NCI-H1436 treated with DMSO at 0.1 percent for 48 hours (cell line): Measurements from ENCODE around the gene PLSCR3.
"Not testable (repeated sequence)": the region's sequence is repeated elsewhere in the genome, so short reads cannot be mapped to it uniquely, and the experiment has no call there.

ENCODE experiments used
- DNase-seq: peaks from one replicate; lab custom pipeline; 2025; lab: John Stamatoyannopoulos, UW

The PLSCR3 gene

DNA sequence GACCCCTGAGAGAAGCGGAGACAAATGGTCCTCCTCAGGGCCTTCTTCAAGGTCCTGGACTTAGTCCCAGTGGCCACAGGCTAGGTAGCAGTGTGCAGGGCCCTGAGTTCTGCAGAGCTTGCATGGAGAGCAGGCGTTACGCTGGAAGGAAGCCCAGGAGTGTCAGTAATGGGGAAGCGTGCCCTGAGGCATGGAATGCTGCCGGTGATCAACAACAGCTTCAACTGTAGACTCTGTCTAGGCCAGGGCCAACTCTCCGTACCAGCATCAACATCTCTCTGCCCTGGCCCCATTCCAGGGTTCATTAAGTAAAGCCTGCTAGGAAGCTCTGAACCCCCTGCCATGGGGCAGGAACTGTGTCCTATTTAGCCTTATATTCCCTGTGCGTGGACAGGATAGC lies 14.0 kb downstream of the PLSCR3 start:
- no peak for DNase-seq

DNA sequence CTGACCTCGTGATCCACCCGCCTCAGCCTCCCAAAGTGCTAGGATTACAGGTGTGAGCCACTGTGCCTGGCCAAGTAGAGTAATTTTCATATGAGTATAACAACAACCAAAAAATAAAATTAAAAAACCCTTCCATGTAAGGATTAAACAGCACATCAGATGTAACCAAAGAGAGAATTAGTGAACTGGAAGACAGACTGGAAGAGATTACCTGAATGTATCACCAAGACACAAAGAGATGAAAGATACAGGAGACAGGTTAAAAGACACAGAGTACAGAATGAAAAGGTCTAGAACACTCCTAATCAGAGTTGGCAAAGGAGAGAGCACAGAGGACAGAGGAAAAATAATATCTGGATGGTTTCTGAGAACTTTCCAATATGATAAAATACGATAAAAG lies 15.2 kb downstream of the PLSCR3 start:
- no peak for DNase-seq

DNA sequence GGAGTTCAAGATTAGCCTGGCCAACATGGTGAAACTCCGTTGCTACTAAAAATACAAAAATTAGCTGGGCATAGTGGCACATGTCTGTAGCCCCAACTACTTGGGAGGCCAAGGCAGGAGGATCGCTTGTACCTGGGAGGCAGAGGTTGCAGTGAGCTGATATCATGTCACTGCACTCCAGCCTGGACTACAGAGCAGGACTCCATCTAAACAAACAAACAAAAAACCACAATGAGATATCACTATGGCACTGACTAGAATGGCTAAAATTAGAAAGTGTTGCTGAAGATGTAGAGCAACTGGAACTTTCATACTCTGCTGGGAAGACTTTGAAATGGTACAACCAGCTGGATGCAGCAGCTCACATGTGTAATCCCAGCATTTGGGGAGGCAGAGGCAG lies 20.0 kb downstream of the PLSCR3 start:
- DNase-seq, result no peak

DNA sequence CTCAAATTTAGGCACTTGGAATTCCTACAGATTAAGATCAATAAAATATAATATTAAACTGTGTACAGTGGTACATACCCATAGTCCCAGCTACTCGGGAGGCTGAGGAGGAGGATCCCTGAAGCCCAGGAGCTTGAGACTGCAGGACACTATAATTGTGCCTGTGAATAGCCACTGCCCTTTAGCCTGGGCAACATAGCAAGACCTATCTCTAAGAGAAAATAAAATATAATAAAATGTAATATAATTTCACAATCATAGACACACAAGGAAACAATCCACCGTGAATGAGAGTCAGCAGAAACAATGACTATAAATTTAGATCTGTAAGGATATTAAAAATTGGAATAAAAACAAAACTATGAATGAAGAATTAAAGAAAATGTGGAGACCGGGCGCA lies 23.5 kb downstream of the PLSCR3 start:
- no peak for DNase-seq

DNA sequence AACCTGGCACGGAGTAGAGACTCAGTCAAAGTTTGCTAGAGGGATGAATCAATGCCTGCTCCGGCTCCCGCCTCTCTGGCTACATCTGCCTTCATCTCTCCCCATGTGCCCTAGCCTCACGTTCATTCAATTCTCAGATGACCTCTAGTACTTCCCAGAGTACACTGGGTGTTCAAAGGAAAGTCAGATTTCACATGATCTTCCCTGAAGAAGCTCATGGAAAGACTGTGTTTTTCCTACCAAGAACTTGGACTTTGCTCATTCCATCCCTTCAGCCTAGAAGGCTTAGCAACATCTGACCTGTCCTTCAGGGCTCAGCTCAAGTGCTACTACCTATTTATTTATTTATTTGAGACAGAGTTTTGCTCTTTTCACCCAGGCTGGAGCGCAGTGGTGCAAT lies 24.5 kb downstream of the PLSCR3 start:
- no peak for DNase-seq

DNA sequence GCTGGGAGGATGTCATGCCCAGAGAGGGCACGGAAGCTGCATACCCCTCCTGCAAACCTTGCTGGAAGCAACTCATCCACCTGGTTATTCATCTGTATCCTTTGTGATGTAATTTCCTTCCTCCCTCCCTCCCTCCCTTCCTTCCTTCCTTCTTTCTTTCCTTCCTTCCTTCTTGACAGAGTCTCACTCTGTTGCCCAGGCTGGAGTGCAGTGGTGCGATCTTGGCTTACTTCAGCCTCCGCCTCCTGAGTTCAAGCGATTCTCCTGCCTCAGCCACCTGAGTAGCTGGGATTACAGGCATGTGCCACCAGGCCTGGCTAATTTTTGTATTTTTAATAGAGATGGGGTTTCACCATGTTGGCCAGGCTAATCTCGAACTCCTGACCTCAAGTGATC lies 25.7 kb downstream of the PLSCR3 start:
- not testable (repeated sequence) for DNase-seq

DNA sequence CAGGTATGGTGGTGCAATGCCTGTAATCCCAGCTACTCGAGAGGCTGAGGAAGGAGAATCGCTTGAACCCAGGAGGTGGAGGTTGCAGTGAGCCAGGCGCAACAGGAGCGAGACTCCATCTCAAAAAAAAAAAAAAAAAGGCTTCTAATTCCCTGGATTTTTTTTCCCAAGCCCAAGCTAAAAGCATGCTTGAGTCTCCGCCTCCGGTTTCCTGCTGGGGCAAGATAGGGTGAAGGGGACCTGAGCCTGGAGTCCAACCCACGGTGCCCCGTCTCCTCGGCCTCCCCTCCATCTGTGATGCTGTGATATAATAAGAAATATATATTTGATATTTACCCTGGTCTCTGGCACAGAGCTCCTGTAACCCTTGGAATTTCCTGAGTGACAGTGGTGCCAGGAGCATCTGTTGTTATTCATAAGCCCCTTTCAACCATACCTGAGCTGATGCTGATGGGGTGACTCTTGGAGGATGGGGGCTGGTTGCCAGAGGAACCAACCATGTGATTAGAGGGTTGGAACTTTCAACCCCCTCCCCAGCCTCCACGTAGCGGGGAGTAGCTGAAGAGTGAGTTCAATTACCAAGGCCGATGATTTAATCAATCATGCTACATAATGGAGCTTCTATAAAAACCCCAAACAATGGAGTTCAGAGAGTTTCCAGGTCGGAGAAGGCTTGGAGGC lies 26.3 kb downstream of the PLSCR3 start:
- DNase-seq, result no peak

DNA sequence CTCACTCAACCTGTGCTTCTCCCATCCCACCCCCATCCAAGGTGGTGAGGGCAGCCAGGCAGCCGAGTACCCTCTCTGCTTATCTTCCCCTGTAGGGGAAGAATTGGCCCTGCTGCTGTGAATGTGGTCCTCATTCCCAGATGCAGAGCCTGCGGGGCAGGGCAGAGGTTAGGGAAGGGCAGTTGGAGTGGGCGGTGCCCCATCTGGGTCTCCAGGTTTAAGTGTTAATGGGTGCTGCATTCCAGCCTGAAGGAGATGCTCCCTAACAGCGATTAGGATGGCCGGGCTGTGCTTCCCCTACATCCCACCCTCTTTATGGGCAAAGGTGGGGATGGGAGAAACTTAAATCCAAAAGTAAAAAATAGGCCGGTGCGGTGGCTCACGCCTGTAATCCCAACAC lies 27.2 kb downstream of the PLSCR3 start:
- no peak for DNase-seq

DNA sequence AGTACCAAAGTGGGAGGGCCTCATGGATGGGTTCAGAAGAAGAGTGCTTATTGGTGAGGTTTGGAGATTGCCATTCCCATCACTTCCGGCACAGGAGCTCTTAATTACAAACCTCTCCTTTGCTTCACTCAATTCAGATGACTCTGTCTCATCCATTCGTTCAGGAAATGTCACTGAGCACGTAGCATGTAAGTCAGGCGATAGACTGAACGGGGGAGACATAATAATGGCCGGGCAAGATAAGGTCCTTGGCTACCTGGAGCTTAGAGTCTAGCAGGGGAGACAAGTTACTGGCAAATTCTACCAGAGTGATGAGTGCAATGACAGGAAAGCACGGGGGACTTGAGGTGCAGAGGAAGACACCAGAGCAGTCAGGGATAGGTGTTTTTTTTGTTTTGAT lies 28.4 kb downstream of the PLSCR3 start:
- not testable (repeated sequence) for DNase-seq

DNA sequence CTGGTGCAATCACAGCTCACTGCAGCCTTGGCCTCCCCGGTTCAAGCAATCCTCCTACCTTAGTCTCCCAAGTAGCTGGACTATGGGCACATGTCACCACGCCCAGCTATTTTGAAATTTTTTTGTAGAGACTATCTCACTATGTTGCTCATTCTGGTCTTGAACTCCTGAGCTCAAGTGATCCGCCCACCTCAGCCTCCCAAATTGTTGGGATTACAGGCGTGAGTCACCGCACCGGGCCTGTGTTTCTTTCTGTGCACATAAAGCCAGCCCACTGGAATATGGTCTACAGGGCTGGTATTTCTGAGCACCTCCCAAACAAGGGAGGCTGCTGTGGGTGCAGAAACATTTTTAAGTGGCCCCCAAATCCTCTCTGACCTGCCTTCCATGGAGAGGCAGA lies 31.0 kb downstream of the PLSCR3 start:
- DNase-seq, result no peak

DNA sequence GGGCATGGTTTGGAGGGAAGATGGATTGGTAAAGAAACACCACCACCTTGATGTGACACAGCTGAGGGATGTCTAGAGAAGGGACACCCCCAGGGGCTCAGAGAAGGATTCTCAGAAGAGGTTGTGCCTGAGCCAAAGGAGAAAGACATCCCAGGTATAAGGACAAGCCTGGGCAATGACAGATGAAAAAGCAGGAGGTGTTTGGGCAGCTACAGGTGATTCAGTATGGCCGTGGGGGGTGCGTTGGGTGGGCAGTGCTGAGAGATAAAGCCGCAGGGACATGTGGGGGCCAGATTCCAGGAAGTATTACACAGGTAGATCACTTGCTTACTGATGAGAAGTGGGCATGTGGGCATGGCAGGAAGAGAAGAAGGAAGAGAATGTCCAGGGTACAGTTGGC lies 32.4 kb downstream of the PLSCR3 start:
- DNase-seq, result no peak

DNA sequence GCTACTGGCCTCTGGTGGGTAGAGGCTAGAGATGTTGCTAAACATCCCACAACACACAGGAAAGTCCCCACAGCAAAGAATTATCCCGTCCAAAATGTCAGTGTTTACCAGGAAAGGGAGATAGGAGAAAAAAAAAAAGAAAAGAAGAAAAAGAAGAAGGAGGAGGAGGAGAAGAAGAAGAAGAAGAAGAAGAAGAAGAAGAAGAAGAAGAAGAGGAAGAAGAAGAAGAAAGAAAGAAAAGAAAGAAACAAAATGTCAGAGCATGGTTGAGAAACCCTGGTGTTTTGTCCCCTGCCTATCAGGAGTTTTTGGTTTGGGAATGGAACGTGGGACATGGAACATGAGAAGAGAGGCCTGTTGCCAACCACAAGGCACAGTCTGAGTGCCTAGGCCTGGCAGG lies 36.9 kb downstream of the PLSCR3 start:
- no peak for DNase-seq

DNA sequence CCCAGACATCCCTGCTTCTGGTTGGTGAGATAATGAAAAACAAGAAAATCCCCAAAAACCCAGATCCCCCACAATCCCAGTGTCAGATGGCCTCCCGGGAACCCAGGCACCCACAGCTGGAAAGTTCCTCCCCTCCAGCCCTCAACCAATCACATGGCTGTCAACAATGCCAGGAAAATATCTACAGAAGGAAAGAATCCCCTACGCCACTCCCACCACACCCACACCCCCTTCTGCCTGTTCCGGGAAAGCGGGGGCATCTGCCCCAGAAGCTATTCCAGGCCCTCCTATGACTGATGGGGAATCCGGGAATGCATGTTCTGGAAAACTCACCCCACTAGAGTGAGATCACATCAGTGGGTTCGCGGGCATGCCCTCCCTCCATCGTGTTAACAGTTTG lies 37.6 kb downstream of the PLSCR3 start:
- DNase-seq, result no peak

DNA sequence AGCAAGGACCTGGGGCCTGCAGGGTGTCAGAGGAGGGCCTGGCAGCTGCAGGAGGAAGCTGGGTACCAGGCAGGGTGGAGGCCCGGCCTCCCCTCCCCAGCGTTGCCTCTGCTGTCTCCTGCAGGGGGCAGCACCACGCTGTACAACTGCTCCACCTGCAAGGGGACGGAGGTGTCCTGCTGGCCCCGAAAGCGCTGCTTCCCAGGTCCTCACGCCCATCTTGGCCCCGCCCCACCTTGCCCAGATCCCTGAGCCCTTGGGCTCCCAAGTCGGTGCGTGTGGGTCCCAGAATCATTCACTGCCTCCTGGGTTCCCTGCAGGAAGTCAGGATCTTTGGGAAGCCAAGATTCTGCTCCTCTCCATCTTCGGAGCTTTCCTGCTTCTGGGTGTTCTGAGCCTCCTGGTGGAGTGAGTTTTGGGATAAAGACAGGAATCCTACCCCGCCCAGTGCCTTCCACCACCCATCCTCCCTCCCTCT lies 38.2 kb downstream of the PLSCR3 start:
- no peak for DNase-seq

DNA sequence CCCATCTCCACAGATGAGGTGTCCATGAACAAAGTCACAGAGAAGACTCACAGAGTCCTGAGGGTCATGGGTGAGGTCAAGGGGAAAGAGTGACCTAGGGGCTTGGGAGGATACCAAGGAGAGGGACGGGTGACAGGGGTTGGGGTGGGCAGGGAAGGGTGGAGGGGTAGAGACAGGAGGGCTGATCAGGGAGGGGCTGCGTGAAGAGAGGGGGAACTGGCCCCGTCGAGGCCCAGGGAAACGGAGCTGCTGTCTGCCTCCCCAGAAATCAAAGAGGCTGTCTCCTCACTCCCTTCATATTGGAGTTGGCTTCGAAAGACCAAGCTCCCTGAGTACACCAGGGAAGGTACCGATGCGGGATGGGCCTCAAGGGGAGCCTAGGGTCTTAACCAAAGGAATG lies 38.8 kb downstream of the PLSCR3 start:
- DNase-seq, result no peak

DNA sequence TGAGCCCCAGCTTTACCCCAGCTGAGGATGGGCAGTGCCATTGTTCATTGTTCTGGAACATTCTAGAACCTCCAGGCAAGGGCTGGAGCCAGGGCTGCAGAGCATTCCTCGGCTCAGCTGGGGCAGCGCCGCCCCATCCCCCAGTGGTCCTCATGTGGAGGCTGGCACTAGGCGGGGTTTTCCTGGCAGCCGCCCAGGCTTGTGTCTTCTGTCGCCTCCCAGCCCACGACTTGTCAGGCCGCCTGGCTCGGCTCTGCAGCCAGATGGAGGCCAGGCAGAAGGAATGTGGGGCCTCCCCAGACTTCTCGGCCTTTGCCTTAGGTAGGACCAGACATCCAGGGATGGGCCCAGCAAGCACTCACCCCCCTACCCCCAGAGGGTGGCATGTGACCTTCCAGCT lies 39.3 kb downstream of the PLSCR3 start, which contains the start of gene TMEM95:
Gene TMEM95 (plus strand): TSS at position 104 of the 400 bp plus-strand sequence. CDS start 49 bp downstream, at position 153.
- DNase-seq, result no peak

DNA sequence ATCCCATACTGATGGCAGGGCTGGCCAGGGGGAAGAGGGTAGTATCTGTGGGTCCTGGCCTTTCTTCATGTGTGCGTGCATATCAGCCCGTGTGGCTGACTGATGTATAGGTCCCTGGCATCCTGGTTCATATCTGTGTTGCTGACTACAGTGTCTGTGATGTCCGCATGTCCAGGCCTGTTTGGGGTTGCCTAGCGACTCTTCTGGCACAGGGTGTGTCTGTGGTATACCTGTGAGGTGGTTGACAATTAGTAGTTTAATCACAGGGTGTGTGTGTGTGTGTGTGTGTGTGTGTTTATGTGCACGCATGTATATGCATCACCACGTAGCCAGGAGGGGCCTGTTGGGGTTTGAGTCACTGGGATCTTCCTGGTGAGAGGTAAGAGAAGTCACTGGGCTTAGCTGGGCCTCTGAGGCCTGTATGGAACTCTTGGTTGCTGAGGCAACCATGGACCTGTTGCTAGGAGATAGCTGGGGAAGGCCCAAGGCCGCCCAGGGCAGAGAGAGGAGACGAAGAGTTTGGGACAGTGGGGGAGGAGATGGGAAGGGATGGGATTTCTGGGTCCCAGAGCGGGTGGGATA lies 40.0 kb downstream of the PLSCR3 start:
- no peak for DNase-seq

DNA sequence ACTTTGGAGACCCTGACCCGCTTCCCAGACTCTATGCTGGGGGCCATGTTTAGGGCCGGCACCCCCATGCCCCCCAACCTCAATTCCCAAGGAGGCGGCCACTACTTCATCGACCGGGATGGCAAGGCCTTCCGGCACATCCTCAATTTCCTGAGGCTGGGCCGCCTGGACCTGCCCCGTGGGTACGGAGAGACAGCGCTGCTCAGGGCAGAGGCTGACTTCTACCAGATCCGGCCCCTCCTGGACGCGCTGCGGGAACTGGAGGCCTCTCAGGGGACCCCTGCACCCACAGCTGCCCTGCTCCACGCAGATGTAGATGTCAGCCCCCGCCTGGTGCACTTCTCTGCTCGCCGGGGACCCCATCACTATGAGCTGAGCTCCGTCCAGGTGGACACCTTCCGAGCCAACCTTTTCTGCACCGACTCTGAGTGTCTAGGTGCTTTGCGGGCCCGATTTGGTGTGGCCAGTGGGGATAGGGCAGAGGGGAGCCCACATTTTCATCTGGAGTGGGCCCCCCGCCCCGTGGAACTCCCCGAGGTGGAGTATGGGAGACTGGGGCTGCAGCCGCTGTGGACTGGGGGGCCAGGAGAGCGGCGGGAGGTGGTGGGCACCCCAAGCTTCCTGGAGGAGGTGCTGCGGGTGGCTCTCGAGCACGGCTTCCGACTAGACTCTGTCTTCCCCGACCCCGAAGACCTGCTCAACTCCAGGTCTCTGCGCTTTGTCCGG lies 41.3 kb downstream of the PLSCR3 start:
- no peak for DNase-seq

DNA sequence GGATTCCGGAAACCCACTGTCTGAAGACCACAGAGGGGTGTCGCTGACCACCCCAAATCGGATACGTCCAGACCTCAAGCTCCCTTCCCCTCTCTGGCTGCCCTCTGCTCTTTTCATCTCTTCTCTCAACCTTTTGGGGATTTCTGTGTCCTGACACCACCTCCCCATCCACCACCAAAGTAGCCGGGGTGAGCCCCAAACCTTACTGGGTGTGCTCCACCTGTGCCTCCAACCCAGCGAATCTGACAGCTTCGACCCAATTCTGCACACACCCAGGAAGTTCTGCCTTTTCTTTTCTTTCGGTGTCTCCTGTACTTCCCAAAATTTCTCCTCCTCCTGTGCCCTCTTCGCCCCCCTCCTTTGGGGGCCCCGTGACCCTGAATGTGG lies 41.8 kb downstream of the PLSCR3 start:
- DNase-seq, result no peak

DNA sequence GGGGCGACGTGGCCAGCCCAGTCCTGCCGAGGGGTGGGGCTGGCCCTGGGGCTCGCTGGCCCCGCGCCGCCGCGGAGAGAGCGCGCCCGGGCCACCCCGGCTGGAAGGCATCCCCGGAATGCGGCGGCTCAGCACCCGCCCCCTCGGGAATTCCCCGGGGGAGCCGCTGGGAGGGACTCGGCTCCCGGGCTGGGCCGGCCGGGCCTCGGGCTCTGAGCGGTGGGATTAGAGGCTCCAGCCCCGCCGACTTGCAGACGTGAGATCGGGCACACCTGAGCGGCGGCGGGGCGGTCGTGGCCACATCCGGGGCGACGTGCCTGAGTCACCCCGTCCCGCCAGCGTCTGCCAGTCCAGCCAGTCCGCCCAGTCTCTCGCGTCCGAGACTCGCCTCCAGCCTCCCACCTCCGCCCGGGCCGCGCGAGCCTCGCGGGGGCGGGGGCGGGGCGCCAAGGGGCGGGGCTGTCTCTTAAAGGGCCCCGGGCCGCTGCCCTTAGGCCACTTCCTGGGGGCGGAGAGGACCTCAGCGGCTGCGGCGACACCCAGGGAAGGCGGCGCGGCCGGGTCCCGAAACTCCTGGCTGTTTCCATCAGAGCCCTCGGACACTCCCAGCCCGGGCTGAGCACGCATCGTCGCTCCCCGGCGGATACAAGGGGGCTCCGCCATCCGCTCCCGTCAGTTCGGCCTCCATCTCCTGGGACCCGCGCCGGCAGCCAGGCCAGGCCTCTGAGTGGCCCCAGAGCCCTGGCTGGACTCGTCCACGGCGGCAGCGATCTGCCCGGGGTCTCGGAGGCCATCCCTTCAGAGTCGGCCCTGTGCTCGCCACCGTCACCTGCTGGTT lies 42.4 kb downstream of the PLSCR3 start, which contains the start of gene KCTD11:
Gene KCTD11 (plus strand): TSS at position 498 of the 838 bp plus-strand sequence.
- DNase-seq, result no peak

DNA sequence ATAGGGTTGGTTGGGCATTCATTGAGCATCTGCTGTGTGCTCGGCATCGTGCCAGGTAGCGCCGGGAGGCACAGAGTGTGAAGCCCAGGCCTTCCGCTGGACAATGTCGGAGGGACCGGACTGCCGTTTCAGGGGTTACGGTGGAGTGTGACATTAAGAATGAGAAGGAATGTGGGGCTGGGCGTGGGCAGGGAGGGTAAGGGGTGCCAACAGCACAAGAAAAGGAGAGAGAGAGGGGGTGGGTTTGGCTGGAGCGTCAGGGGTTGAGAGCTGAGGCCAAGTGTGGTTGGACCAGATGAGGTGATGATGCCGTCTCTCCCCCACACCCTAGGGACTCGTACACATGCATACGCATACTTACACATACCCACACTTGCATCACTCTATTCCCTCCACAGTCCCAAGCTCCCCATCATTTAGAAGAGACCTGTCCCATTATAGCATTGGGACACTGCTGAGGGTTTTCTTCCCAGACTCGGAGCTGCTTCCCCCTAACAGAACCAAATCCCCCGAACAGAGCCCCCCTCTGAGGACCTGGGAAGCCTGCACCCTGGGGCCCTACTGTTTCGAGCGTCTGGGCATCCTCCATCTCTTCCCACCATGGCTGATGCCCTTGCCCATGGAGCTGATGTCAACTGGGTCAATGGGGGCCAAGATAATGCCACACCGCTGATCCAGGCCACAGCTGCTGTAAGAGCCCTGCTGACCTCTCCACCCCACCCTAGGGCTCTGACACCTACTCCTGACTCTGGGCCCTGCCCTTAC lies 45.7 kb downstream of the PLSCR3 start:
- no peak for DNase-seq
